ENCODE data around the gene ALDH1B1. TPM values are rescaled to one million over a fixed set of nuclear protein-coding genes. Genes with fewer than 3 reads are reported as not detected.

Gene ALDH1B1
- total and polyA plus RNA-seq, 12 donors: 4.0 to 30.2 (median 17.2) TPM

GRCh38 chr9:38404314-38404713 is 11.8 kb downstream of the ALDH1B1 start:
- no peak overlapping the region for H3K4me3 ChIP-seq
- H3K36me3 ChIP-seq: no peaks in the 10 kb centered on the region
- no peaks in the 10 kb centered on the region for H3K9me3 ChIP-seq
- DNase-seq (no peak), ATAC-seq (no peak)
- intact Hi-C loops (cut with DNase I): loop anchor here in 2 of 10 donors (10.0 kb wide), 1 partner anchor 660 kb away; no protein-coding TSS in a partner anchor
- H3K27ac ChIP-seq: no peak overlapping the region
- 60 to 63% methylated on average over 6 of the region's 6 CpGs for WGBS, 2 donors
- no peak for TF ChIP-seq CTCF (IDR thresholded peaks at IDR 0.05)
- peaks cover 0 to 34% (median 25%) of the 10 kb centered on the region in 7 donors for H3K27me3 ChIP-seq
- H3K4me1 ChIP-seq: peaks cover 0 to 3% (median 0%) of the 10 kb centered on the region in 9 donors

- WGBS, 2 donors: 67 to 73% methylated on average over 3 of the region's 3 CpGs
Measured at GRCh38 chr9:38405785-38406184, 13.3 kb downstream of the ALDH1B1 start.

GRCh38 chr9:38406476-38407186 is 14.1 kb downstream of the ALDH1B1 start:
- WGBS, 2 donors: 79 to 82% methylated on average over 9 of the region's 9 CpGs
- ATAC-seq (no peak), DNase-seq (no peak)
- no peak overlapping the region for H3K27ac ChIP-seq
- intact Hi-C loops (cut with DNase I): loop anchor here in 3 of 10 donors (5.0 to 10.0 kb wide), 2 partner anchors 34 to 662 kb away; no protein-coding TSS in a partner anchor
- no peaks in the 10 kb centered on the region for H3K4me1 ChIP-seq
- H3K4me3 ChIP-seq: no peak overlapping the region
- H3K36me3 ChIP-seq: no peaks in the 10 kb centered on the region
- no peak for TF ChIP-seq CTCF (IDR thresholded peaks at IDR 0.05)
- peaks cover 0 to 45% (median 25%) of the 10 kb centered on the region in 7 donors for H3K27me3 ChIP-seq
- H3K9me3 ChIP-seq: no peaks in the 10 kb centered on the region

More at GRCh38 chr9:38405785-38406184, 13.3 kb downstream of the ALDH1B1 start:
- Histone ChIP-seq H3K27me3 (peaks cover 0 to 36% (median 25%) of the 10 kb centered on the region in 7 donors), H3K27ac (no peak overlapping the region), H3K4me3 (no peak overlapping the region), H3K9me3 (no peaks in the 10 kb centered on the region), H3K4me1 (no peaks in the 10 kb centered on the region), H3K36me3 (no peaks in the 10 kb centered on the region)
- no peak for DNase-seq
- TF ChIP-seq CTCF (IDR thresholded peaks at IDR 0.05): no peak
- intact Hi-C loops (cut with DNase I): loop anchor here in 3 of 10 donors (5.0 to 10.0 kb wide), 2 partner anchors 33 to 661 kb away; no protein-coding TSS in a partner anchor
- no peak for ATAC-seq

- Histone ChIP-seq H3K4me3 (no peak overlapping the region), H3K9me3 (no peaks in the 10 kb centered on the region), H3K27me3 (peaks cover 0 to 57% (median 39%) of the 10 kb centered on the region in 7 donors), H3K36me3 (no peaks in the 10 kb centered on the region), H3K4me1 (no peaks in the 10 kb centered on the region), H3K27ac (no peak overlapping the region)
- no peak for DNase-seq
- no peak for TF ChIP-seq CTCF (IDR thresholded peaks at IDR 0.05)
- WGBS, 2 donors: 52 to 53% methylated on average over 4 of the region's 4 CpGs
- no peak for ATAC-seq
- intact Hi-C loops (cut with DNase I): loop anchor here in 3 of 10 donors (5.0 to 10.0 kb wide), 2 partner anchors 36 to 664 kb away; no protein-coding TSS in a partner anchor
Measured at GRCh38 chr9:38408719-38409118, 16.2 kb downstream of the ALDH1B1 start.

Data from heart right ventricle (tissue), 16 donors.